ENCODE data around the gene AP2A2. TPM values are rescaled to one million over a fixed set of nuclear protein-coding genes. Genes with fewer than 3 reads are reported as not detected.

Gene AP2A2
- total RNA-seq, 4 donors from 2014 or later: 21.2 to 26.1 (median 25.7) TPM

- DNase-seq (no peak), ATAC-seq (no peak)
- Histone ChIP-seq H3K9me3 (no peaks in the 10 kb centered on the region), H3K27me3 (no peaks in the 10 kb centered on the region), H3K4me1 (peaks cover 8 to 12% of the 10 kb centered on the region in 2 donors), H3K36me3 (peaks cover 0 to 36% of the 10 kb centered on the region in 2 donors), H3K27ac (peak overlapping the region in 2 of 4 donors; percentile 31 to 50), H3K4me3 (no peak overlapping the region)
- in situ Hi-C loops (cut with MboI; ENCODE audit: low sequenced_read_pairs in 4 of 4): no loop called here
- TF ChIP-seq, protein P1, sequence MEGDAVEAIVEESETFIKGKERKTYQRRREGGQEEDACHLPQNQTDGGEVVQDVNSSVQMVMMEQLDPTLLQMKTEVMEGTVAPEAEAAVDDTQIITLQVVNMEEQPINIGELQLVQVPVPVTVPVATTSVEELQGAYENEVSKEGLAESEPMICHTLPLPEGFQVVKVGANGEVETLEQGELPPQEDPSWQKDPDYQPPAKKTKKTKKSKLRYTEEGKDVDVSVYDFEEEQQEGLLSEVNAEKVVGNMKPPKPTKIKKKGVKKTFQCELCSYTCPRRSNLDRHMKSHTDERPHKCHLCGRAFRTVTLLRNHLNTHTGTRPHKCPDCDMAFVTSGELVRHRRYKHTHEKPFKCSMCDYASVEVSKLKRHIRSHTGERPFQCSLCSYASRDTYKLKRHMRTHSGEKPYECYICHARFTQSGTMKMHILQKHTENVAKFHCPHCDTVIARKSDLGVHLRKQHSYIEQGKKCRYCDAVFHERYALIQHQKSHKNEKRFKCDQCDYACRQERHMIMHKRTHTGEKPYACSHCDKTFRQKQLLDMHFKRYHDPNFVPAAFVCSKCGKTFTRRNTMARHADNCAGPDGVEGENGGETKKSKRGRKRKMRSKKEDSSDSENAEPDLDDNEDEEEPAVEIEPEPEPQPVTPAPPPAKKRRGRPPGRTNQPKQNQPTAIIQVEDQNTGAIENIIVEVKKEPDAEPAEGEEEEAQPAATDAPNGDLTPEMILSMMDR (IDR thresholded peaks at IDR 0.05 in 4 of 5, conservative IDR thresholded peaks at IDR 0.05 in 1 of 5): no peak
- no peak for TF ChIP-seq POLR2A (IDR thresholded peaks at IDR 0.05)
- intact Hi-C loops (cut with DNase I; ENCODE audit: low total_unique reads): no loop called here
These were observed 85.1 kb downstream of the AP2A2 start for GRCh38 chr11:1010551-1011319.

GRCh38 chr11:1011320-1011698 is 85.6 kb downstream of the AP2A2 start:
- Histone ChIP-seq H3K27ac (no peak overlapping the region), H3K9me3 (no peaks in the 10 kb centered on the region), H3K4me1 (peaks cover 3 to 12% of the 10 kb centered on the region in 2 donors), H3K36me3 (peaks cover 0 to 36% of the 10 kb centered on the region in 2 donors), H3K27me3 (no peaks in the 10 kb centered on the region), H3K4me3 (no peak overlapping the region)
- intact Hi-C loops (cut with DNase I; ENCODE audit: low total_unique reads): no loop called here
- DNase-seq (no peak), ATAC-seq (no peak)
- in situ Hi-C loops (cut with MboI; ENCODE audit: low sequenced_read_pairs in 4 of 4): no loop called here
- TF ChIP-seq, protein P1 (IDR thresholded peaks at IDR 0.05 in 4 of 5, conservative IDR thresholded peaks at IDR 0.05 in 1 of 5): no peak
- TF ChIP-seq POLR2A (IDR thresholded peaks at IDR 0.05): no peak

- H3K4me3 ChIP-seq: no peak overlapping the region
- H3K9me3 ChIP-seq: no peaks in the 10 kb centered on the region
- no peak for DNase-seq
- H3K36me3 ChIP-seq: peaks cover 0 to 36% of the 10 kb centered on the region in 2 donors
- no peak overlapping the region for H3K27ac ChIP-seq
- in situ Hi-C loops (cut with MboI; ENCODE audit: low sequenced_read_pairs in 4 of 4) (no loop called here), intact Hi-C loops (cut with DNase I; ENCODE audit: low total_unique reads) (no loop called here)
- TF ChIP-seq POLR2A (IDR thresholded peaks at IDR 0.05): no peak
- TF ChIP-seq, protein P1 (IDR thresholded peaks at IDR 0.05 in 4 of 5, conservative IDR thresholded peaks at IDR 0.05 in 1 of 5): no peak
- H3K27me3 ChIP-seq: no peaks in the 10 kb centered on the region
- peaks cover 0 to 4% of the 10 kb centered on the region in 2 donors for H3K4me1 ChIP-seq
- ATAC-seq: no peak
These were observed 86.6 kb downstream of the AP2A2 start for GRCh38 chr11:1012291-1012690.

- Histone ChIP-seq H3K27ac (no peak overlapping the region), H3K4me3 (no peak overlapping the region), H3K9me3 (no peaks in the 10 kb centered on the region), H3K4me1 (peaks cover 0 to 4% of the 10 kb centered on the region in 2 donors), H3K36me3 (peaks cover 0 to 31% of the 10 kb centered on the region in 2 donors), H3K27me3 (no peaks in the 10 kb centered on the region)
- ATAC-seq: no peak
- in situ Hi-C loops (cut with MboI; ENCODE audit: low sequenced_read_pairs in 4 of 4): no loop called here
- TF ChIP-seq, protein P1 (IDR thresholded peaks at IDR 0.05 in 4 of 5, conservative IDR thresholded peaks at IDR 0.05 in 1 of 5): no peak
- no peak for TF ChIP-seq POLR2A (IDR thresholded peaks at IDR 0.05)
- DNase-seq: no peak
- intact Hi-C loops (cut with DNase I; ENCODE audit: low total_unique reads): no loop called here
These were observed 87.3 kb downstream of the AP2A2 start for GRCh38 chr11:1012740-1013630.
